Choroid plexus epithelial cell (primary cell): Measurements from ENCODE around the gene GIMAP8.

Experiments
- DNase-seq: peaks from one replicate; pipeline ENCODE4 v3.0.0-alpha.2; 2010; ENCODE audit warnings: low read depth
- H3K4me3 ChIP-seq: 2 replicates; pipeline ENCODE4 v1.5.1; 2011; ENCODE audit warnings: low read depth, mild to moderate bottlenecking, control low read depth, low read length, moderate library complexity
- CTCF ChIP-seq: conservative IDR thresholded peaks from 2 replicates; pipeline ENCODE4 v1.5.1; 2011; ENCODE audit warnings: low read depth, mild to moderate bottlenecking, control low read depth, inconsistent platforms, low read length, moderate library complexity

Gene GIMAP8

GRCh38 chr7:150407588-150408392 lies 42.6 kb upstream of the GIMAP8 start:
- no peak for DNase-seq
- no peak for TF ChIP-seq CTCF
- H3K4me3 ChIP-seq: no peak overlapping the region

GRCh38 chr7:150408393-150409299 lies 41.8 kb upstream of the GIMAP8 start:
- TF ChIP-seq CTCF: no peak
- no peak for DNase-seq
- no peak overlapping the region for H3K4me3 ChIP-seq

GRCh38 chr7:150409300-150410030 lies 41.0 kb upstream of the GIMAP8 start:
- no peak for DNase-seq
- no peak overlapping the region for H3K4me3 ChIP-seq
- TF ChIP-seq CTCF: no peak

- TF ChIP-seq CTCF: no peak
- no peak for DNase-seq
- no peak overlapping the region for H3K4me3 ChIP-seq
These were observed 40.3 kb upstream of the GIMAP8 start for GRCh38 chr7:150410131-150410530.

GRCh38 chr7:150410680-150411346 lies 39.6 kb upstream of the GIMAP8 start:
- no peak overlapping the region for H3K4me3 ChIP-seq
- no peak for DNase-seq
- no peak for TF ChIP-seq CTCF

GRCh38 chr7:150411606-150412005 lies 38.8 kb upstream of the GIMAP8 start:
- H3K4me3 ChIP-seq: no peak overlapping the region
- TF ChIP-seq CTCF: no peak
- DNase-seq: no peak
